GM19193 (cell line): ENCODE data around the gene ZC3H15.
A peak's percentile ranks its signal among the peaks of the same experiment; 100 is the strongest.

ENCODE experiments used
- POLR2A ChIP-seq: IDR thresholded peaks from 4 replicates; pipeline ENCODE4 v1.6.1; 2011; ENCODE audit not compliant: insufficient read depth, insufficient read length; ENCODE audit errors: extremely low read depth

ZC3H15 gene

GRCh38 chr2:186485871-186486650, at the start of gene ZC3H15:
TSS of gene ZC3H15 (plus strand) at chr2:186486260. CDS start at chr2:186486383, 123 bp downstream.
- TF ChIP-seq POLR2A, result peak; percentile 95

- no peak for TF ChIP-seq POLR2A
Measured at GRCh38 chr2:186437719-186438118, 48.3 kb upstream of the ZC3H15 start.

- TF ChIP-seq POLR2A, result no peak
Measured at GRCh38 chr2:186440506-186440905, 45.6 kb upstream of the ZC3H15 start.

GRCh38 chr2:186442885-186443284, 43.2 kb upstream of the ZC3H15 start:
- no peak for TF ChIP-seq POLR2A

DNA sequence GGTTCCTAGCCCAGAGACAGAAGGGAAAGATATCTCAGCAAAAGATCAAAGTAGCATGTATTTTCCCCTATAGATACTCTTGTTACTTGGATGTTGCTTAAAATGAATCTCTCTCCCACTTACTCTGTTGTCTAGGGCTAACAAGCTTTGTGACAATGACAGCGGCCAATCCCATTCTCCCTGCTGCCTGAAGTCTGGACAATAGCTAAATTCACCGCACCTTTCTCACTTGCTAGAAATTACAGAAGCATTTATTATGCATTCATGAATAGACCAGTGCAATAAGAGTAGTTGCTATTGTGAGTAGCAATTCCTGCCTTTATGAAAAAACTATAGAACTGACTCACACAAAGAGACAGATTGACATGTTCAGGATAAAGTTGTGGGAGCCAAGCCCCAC, 42.2 kb upstream of the ZC3H15 start:
- TF ChIP-seq POLR2A, result no peak

DNA sequence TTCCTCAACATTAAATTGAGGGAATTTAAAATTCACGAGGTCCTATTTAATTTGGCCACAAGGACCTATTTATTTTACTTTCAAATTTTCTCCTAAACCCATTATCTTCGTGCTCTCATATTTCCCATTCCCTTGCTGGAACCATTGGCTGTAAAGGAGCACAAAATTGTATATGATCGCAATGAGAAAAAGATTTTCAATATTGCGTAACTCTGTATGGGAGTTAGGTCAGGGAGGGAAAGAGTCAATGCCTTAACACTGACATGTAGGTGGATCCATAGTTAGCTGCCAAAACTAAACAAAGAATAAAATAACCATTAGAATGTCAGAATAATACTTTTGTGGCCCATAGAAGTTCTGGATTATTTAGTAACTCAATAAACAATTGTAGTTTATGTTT, 40.6 kb upstream of the ZC3H15 start:
- no peak for TF ChIP-seq POLR2A

DNA sequence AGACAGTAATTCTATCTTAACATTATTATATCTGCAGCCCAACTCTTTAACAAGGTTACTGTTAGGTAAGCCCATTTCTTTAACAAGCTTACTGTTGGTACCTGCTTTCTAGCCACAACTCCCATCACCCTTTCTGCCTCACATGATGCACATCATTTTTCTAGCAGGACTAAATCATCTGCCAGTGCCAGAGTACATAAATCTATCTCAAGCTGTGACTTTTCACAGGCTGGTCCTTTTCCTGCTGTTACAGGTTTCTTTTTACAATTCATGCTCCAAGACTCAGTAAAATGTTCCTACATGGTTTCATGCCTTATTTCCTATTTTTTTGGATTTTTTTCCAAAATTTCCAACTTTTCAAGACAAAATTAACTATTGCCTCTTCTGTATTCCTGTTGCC, 30.4 kb upstream of the ZC3H15 start:
- no peak for TF ChIP-seq POLR2A

- no peak for TF ChIP-seq POLR2A
Measured at GRCh38 chr2:186456941-186457340, 29.1 kb upstream of the ZC3H15 start.

DNA sequence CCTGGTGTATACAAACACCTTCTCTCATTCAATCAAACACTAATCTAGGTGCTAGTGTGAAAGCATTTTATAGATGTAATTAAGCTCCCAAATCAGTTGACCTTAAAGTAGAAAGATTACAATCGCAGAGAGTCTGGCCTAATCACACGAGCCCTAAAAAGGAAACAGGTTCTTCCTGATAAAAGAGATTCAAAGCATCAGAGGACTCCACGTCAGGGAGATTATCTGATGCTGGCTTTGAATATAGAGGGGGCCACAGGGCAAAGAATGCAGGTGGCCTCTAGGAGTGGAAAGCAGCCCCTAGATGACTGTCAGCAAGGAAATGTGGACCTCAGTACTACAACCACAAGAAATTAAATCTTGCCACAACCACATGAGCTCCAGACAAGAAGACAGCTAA, 28.2 kb upstream of the ZC3H15 start:
- TF ChIP-seq POLR2A, result no peak

DNA sequence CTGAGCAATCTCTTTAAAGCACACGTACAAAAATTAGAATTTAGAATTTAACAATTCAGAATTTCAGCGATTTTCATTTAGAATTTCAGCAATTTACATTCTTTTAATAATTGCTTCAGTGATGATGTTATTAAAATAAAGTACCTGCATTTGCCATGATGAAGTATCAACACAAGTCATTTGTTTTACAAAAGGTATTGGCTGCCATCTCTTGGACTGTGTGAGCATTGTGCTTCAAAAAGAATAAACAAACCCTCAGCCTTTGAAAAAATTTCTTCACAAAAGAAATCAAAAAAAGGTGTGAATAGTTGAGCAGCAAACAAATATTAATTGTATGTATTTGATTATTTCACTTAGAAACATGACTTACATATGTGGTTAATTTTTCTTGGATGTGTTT, 27.1 kb upstream of the ZC3H15 start:
- no peak for TF ChIP-seq POLR2A

GRCh38 chr2:186460465-186460864, 25.6 kb upstream of the ZC3H15 start:
- TF ChIP-seq POLR2A, result no peak

GRCh38 chr2:186466743-186467142, 19.3 kb upstream of the ZC3H15 start:
- no peak for TF ChIP-seq POLR2A

DNA sequence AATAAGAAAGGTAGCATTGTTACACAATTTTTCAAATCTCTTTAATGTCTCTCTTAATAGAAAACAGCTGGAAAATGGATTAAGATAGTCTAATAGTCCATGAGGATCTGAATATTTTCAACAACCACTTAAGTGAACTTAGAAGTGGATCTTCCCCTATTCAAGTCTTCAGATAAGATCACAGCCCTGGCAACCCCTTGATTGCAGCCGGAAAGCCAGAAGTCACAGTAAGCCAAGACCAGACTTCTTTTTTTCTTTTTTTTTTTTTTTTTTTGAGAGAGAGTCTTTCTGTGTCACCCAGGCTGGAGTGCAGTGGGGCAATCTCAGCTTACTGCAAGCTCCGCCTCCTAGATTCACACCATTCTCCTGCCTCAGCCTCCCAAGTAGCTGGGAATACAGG, 18.6 kb upstream of the ZC3H15 start:
- no peak for TF ChIP-seq POLR2A

DNA sequence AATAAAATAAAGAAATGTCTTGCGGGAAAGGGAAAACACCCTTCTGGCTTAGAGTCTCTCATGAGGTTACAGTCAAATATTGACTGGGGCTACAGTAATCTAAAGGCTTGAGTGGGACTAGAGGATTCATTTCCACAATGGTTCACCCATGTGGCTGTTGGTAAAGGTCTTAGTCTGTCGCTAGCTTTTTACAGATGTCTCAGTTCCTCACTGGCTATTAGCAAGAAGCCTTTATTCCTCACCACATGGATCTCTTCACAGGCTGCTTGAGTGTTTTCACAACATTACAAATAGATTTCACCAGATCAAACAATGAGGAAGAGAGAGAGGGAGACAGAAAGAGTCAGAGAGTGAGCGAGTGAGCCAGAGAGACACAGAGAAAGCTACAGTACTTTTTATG, 8.3 kb upstream of the ZC3H15 start:
- TF ChIP-seq POLR2A, result no peak

DNA sequence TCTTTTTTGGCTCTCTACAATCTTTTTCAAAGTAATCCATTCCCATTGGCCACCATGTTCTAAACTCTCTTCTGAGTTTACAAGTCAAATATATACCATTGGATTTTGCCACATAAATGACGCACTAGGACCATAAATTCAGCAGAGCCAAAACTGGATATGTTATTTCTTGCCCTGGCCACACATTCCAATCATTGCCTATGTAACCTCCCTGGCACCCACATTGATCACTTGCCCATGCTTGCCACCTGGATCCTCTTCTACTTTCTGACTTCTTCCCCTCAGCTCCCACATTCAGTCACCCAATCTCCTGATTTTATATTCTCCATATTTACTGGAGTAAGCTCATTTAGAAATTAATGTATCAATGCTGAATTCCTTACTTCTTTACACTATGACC, 5.1 kb upstream of the ZC3H15 start:
- TF ChIP-seq POLR2A, result no peak

DNA sequence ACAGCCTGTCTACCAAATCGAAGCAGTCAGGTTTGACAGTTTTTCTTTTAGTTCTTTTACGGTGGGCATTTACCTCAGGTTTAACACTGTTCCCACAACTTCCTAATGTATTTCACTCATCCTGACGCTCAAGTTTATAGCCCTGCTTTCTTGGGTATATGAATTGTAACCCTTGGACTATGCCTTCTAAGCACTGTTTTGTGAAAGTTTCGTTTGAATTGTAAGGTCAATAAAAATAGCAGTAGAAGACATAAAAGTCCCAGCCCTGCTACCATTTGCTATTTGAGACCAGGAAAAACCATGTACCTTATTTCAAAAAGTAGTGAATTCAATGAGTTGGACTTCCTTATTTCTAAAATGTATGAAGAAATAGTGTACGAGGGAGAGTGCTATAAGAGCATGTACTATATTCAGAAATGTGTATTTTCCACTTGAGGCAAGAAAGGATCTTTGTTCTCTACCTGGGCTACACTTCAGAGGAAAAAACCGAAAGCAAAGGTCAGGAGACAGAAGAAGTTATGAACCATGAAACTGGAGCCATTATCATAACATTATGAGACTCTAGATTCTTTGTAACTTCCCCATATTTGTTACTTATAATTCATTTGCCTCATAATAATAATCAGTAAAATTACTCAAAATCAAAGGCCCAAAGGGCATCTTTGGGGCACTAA, 1.9 kb upstream of the ZC3H15 start:
- TF ChIP-seq POLR2A, result no peak
